Measurements from ENCODE around the gene NDRG4. TPM values are rescaled to one million over a fixed set of nuclear protein-coding genes. Genes with fewer than 3 reads are reported as not detected.

The NDRG4 gene
- total RNA-seq, 4 donors from 2014 or later, result 1.9 to 8.0 (median 7.0) TPM

DNA sequence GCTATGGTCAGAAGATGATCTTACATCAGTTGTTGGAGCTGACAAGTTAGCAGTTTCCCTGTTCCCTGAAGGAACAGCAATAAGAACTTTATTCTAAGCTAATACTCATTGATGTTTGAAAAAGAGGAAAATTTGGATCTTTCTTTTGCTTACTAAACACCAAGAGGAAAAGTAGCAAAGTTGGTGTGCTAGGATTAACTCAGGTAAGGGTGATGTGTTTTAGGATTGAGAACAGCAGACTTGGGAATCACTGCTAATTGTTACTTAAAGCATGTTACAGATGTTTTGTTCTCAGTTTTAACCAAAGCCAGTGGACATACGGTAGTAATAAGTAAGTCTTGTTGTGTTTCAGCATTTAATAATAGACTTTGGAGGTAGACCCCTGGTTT lies 19.0 kb downstream of the NDRG4 start:
- no peak for ATAC-seq
- H3K9me3 ChIP-seq, result no peaks in the 10 kb centered on the region
- 63 to 80% methylated on average over 1 of the region's 1 CpG for WGBS, 2 donors (ENCODE audit: low coverage in 1 of 2)
- TF ChIP-seq POLR2A (IDR thresholded peaks at IDR 0.05) (no peak), POLR2AphosphoS5 (IDR thresholded peaks at IDR 0.05) (no peak), CTCF (IDR thresholded peaks at IDR 0.05) (no peak), EP300 (IDR thresholded peaks at IDR 0.05) (no peak)
- no peaks in the 10 kb centered on the region for H3K27me3 ChIP-seq
- H3K4me1 ChIP-seq, result peaks cover 0 to 23% (median 5%) of the 10 kb centered on the region in 3 donors
- peaks cover 0 to 75% of the 10 kb centered on the region in 2 donors for H3K36me3 ChIP-seq
- no peak overlapping the region for H3K27ac ChIP-seq
- H3K4me3 ChIP-seq, result no peak overlapping the region

DNA sequence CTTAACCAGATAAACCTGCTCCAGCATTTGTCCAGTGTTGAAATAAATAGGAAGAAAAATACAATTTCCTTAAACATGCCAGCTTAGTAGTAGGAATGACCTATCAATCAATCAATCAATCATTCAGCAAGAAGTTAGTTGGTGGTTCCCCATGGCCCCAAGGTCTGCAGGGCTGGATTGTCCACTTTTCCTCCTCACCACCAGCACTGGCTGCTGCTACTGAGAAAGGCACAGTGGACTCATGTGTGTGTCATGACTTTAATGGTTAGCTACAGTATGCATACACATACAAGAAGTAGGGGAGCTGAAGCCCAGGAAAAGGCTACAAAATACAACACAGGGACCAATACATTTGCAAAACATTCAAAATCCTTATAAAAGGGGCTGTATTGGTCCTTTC lies 19.8 kb downstream of the NDRG4 start:
- Histone ChIP-seq H3K4me3 (no peak overlapping the region), H3K9me3 (no peaks in the 10 kb centered on the region), H3K36me3 (peaks cover 0 to 83% of the 10 kb centered on the region in 2 donors), H3K27me3 (no peaks in the 10 kb centered on the region), H3K4me1 (peaks cover 0 to 16% (median 5%) of the 10 kb centered on the region in 3 donors), H3K27ac (no peak overlapping the region)
- ATAC-seq, result no peak
- TF ChIP-seq POLR2A (IDR thresholded peaks at IDR 0.05), result no peak
- TF ChIP-seq EP300 (IDR thresholded peaks at IDR 0.05), result no peak
- TF ChIP-seq CTCF (IDR thresholded peaks at IDR 0.05), result no peak
- no peak for TF ChIP-seq POLR2AphosphoS5 (IDR thresholded peaks at IDR 0.05)

DNA sequence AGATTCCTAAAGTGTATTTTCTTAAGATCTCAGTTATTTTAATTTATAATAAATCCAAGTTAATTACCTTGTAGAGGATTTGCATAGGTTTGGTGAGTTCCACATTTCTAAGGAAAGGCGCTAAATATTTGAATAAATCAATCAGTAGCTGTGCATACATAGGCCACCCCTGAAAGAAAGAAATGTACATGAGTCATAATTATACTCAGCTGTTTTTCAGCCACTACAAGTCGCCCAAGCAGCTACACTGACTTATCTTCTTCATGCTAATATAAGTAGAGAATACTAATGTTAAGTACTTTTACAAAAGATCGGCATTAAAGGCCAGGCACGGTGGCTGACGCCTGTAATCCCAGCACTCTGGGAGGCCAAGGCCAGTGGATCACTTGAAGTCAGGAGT lies 30.2 kb downstream of the NDRG4 start:
- no peak overlapping the region for H3K4me3 ChIP-seq
- no peak for ATAC-seq
- no peaks in the 10 kb centered on the region for H3K27me3 ChIP-seq
- WGBS, 2 donors (ENCODE audit: low coverage in 1 of 2), result 90% methylated on average over 2 to 5 of the region's 5 CpGs
- TF ChIP-seq EP300 (IDR thresholded peaks at IDR 0.05), result no peak
- TF ChIP-seq POLR2A (IDR thresholded peaks at IDR 0.05), result no peak
- TF ChIP-seq POLR2AphosphoS5 (IDR thresholded peaks at IDR 0.05), result no peak
- TF ChIP-seq CTCF (IDR thresholded peaks at IDR 0.05), result no peak
- H3K4me1 ChIP-seq, result no peaks in the 10 kb centered on the region
- no peak overlapping the region for H3K27ac ChIP-seq
- no peaks in the 10 kb centered on the region for H3K9me3 ChIP-seq
- H3K36me3 ChIP-seq, result peaks cover 17 to 100% of the 10 kb centered on the region in 2 donors

- no peak overlapping the region for H3K4me3 ChIP-seq
- H3K4me1 ChIP-seq, result no peaks in the 10 kb centered on the region
- 82 to 90% methylated on average over 3 of the region's 3 CpGs for WGBS, 2 donors (ENCODE audit: low coverage in 1 of 2)
- ATAC-seq, result no peak
- H3K36me3 ChIP-seq, result peaks cover 17 to 100% of the 10 kb centered on the region in 2 donors
- no peak for TF ChIP-seq CTCF (IDR thresholded peaks at IDR 0.05)
- TF ChIP-seq POLR2AphosphoS5 (IDR thresholded peaks at IDR 0.05), result no peak
- no peak for TF ChIP-seq EP300 (IDR thresholded peaks at IDR 0.05)
- TF ChIP-seq POLR2A (IDR thresholded peaks at IDR 0.05), result no peak
- H3K27me3 ChIP-seq, result no peaks in the 10 kb centered on the region
- no peak overlapping the region for H3K27ac ChIP-seq
- no peaks in the 10 kb centered on the region for H3K9me3 ChIP-seq
Measured at GRCh38 chr16:58532414-58532813, 32.5 kb downstream of the NDRG4 start.

DNA sequence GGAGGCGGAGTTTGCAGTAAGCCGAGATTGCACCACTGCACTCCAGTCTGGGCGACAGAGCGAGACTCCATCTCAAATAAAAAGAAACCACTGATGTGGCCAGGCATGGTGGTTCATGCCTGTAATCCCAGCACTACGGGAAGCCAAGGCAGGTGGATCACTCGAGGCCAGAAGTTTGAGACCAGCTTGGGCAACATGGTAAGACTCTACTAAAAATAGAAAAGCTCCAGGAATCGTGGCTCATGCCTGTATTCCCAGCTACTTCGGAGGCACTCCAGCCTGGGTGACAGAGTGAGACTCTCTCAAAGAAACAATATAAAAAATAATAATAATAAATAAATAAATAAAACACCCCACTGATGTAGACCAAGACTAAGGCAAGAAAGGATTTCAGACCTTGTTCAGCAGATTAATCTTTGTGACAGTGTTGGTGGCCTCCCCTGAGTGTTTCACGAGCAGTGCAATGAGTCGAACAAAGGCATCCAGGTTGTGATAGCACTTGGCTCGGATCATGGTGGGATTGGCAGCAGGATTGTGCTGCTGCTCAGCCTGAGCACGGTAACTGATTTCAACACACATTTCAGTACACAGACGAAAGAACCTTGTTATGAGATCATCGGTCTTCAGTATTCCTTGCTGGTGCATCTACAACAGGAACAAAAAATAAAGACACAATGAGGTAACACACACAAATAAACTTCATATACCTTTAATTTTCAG lies 34.0 kb downstream of the NDRG4 start:
- Histone ChIP-seq H3K4me1 (no peaks in the 10 kb centered on the region), H3K9me3 (no peaks in the 10 kb centered on the region), H3K27ac (no peak overlapping the region), H3K4me3 (no peak overlapping the region), H3K36me3 (peaks cover 26 to 100% of the 10 kb centered on the region in 2 donors), H3K27me3 (no peaks in the 10 kb centered on the region)
- ATAC-seq, result no peak
- 88 to 92% methylated on average over 13 to 14 of the region's 14 CpGs for WGBS, 2 donors (ENCODE audit: low coverage in 1 of 2)
- TF ChIP-seq EP300 (IDR thresholded peaks at IDR 0.05) (no peak), POLR2AphosphoS5 (IDR thresholded peaks at IDR 0.05) (no peak), POLR2A (IDR thresholded peaks at IDR 0.05) (no peak), CTCF (IDR thresholded peaks at IDR 0.05) (no peak)

All from gastroesophageal sphincter (tissue), 4 donors.